H54 (cell line): Measurements from ENCODE around the gene PIEZO2.
"Not testable (repeated sequence)": the region's sequence is repeated elsewhere in the genome, so short reads cannot be mapped to it uniquely, and the experiment has no call there.

Experiments
- DNase-seq: peaks from one replicate; pipeline ENCODE4 v3.0.0; 2011; ENCODE audit warnings: low spot score, mixed read lengths; ENCODE audit not compliant: insufficient read length
- FAIRE-seq: peaks from 3 replicates; lab custom pipeline; 2011; peaks lifted over from hg19 to GRCh38; lab: Jason Lieb, UNC
- POLR2A ChIP-seq: IDR thresholded peaks from 2 replicates; pipeline ENCODE4 v1.6.1; 2011; ENCODE audit warnings: low read depth, mild to moderate bottlenecking, low read length

The PIEZO2 gene

DNA sequence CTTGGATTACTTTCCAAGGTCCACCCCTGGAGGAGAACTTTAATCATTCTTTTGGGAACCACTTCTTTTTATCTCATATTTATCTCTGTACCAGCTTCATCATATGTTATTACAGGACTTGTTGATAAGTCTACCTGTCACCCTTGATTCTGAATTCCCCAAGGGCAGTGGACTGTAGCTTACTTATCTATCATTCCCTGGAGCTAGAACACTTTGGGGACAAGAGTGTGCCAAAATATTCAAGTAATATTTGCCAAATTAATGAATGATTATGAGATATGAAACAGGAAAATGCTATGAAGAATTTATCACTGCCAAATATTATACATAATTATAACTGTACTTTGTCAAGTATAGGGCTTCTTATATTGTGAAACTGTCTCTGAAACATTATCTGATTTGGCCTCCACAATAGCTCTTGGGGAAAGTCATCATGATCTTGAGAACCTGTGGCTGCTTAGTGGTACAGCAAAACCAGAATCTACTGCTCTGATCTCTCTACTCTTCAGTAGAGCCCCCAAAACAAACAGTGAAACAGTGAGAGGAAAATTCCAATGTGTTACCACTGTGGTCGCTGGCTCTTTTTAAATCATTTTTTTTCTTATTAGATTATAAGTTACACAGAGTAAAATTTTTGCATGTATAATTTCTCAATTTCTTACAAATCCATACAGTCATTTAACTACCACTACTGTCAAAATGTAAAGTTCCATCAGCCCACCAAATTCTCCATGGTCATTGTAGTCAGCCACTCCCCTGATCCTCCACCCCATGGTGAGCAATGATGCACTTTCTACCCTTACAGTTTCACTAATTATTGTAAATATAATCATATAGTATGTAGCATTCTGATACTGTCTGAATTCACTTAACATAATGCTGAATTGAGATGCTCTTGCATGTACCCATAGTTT is 197.5 kb downstream of the PIEZO2 start:
- DNase-seq (no peak), FAIRE-seq (no peak)
- no peak for TF ChIP-seq POLR2A

DNA sequence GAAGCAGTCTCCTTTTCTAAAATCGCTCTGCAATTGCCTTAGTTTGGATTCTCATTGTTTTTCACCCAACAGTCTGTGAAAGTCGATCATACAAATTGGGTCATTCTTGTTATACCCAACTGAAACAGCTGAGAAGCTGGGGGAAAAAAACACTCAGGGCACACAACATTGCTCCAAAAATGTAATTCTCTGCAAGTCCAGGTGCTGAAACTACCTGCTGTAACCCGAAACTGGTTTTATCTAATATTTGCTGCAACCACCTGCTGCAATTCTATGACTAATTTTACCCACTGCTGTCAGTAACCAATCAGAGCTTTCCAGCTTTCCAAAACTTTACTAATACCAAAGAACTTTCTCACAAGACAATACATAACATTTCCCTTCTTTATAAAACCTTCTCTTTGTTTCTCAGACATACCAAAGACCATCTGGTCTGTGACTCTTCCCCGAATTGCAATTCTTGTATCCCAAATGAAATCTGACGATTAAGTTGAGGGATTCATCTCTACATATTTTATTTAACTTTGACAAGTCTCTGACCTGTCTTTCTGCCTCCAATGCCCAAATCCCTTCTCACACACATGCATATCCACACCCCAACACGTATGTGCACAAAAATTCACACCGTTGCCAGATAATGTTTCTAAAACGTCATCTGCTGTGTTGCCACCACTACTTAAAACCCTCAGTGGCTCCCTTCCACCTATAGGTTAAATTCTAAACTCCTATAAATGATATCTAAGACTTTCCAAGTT is 198.3 kb downstream of the PIEZO2 start:
- DNase-seq = no peak
- FAIRE-seq = no peak
- no peak for TF ChIP-seq POLR2A

DNA sequence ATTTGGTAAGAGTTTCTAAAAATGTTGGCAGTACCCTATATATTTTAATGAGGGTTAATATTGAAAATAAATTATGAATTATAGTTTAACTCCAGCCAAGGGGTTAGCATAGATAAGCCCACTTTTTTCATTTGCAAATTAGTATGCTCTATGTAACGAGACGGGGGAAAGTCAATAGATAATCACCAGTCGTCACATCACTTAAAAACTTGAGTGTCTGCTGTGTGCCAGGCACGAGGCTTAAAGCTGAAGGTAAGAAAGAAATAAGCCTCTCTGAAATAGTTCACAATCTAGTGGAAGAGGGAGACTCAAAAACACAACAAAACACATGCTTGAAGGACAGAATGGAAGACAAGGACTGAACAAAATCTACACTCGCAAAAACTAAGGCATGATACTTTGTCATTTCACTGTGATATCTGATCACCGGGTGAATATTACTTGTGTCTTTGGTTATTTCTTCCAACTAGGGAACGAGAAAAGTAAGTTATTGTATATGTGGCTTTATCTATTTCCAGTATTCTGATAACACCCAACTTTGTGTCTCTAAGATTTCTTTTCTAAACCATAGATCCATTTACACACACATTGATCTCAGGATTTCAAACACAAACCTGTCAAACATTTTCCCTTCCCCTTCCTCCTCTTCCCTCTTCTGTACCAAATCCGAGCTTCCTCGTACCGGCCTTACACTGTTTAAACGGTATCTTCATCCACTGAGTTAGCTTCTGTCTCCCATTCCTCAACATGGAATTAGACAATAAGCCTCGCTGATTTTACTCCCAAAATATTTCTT is 199.1 kb downstream of the PIEZO2 start:
- TF ChIP-seq POLR2A = no peak
- FAIRE-seq (no peak), DNase-seq (no peak)

DNA sequence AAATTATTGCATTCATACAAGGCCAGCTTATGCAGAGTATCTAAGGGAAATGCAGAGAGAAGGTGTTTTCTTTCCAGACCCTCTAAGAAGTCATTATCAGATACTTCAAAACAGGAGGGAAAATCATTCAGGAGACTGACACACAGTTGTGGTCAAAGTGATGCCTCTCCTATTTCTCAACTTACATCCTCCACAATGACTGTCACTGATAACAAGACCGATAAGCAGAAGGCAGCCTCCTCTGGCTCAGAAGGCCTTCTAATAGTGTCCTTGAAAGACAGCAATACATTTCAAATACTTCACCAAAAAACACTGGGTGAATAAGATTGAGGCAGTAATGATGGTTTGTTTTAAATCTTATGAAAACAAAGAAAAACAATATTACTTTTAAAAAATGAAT is 199.7 kb downstream of the PIEZO2 start:
- DNase-seq (no peak), FAIRE-seq (no peak)
- TF ChIP-seq POLR2A = no peak

DNA sequence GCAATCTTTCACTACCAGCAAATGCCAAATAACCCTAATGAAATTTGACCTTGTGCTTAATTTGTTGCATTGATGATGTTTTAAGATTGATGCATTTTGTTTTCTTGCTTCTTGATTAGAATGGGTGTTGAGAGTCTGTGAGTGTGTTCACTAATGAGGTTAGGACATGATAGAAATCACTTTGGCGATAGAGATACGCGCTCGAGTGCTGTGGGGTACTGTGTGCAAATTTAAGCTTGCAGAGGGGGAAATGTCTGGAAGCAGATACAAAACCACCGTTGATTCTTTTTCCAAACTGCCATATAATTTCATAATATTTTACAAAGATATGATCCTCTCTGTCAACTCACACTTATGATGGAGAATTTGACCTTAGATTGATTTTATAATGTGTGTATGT is 200.9 kb downstream of the PIEZO2 start:
- FAIRE-seq (no peak), DNase-seq (no peak)
- no peak for TF ChIP-seq POLR2A

DNA sequence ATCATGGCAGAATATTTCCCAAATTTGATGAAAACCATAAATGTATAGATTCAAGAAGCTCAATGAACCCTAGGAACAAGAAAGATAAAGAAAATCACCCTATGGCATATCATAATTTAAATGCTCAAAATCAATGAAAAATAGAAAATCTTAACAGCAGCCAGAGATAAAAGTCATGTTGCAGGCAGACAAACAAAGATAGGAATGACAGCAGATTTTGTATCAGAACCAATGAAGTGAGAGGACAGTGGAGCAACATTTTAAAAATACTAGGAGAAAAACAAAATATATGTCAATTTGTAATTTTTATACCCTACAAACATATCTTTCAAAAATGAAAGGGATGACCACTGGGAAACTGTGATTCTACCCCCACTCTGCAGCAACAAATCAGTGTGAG is 203.3 kb downstream of the PIEZO2 start:
- TF ChIP-seq POLR2A = no peak
- DNase-seq (no peak), FAIRE-seq (no peak)

DNA sequence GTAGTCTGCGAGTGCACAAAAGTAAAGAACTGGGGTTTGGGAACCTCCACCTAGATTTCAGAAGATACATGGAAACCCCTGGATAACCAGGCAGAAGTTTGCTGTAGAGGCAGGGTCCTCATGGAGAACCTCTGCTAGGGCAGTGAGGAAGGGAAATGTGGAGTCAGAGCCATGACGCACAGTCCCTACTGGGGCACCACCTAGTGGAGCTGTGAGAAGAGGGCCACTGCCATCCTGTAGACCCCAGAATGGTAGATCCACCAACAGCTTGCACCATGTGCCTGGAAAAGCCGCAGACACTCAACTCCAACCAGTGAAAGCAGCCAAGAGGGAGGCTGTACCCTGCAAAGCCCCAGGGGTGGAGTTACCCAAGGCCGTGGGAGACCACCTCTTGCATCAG is 206.4 kb downstream of the PIEZO2 start:
- TF ChIP-seq POLR2A = no peak
- FAIRE-seq (no peak), DNase-seq (no peak)

DNA sequence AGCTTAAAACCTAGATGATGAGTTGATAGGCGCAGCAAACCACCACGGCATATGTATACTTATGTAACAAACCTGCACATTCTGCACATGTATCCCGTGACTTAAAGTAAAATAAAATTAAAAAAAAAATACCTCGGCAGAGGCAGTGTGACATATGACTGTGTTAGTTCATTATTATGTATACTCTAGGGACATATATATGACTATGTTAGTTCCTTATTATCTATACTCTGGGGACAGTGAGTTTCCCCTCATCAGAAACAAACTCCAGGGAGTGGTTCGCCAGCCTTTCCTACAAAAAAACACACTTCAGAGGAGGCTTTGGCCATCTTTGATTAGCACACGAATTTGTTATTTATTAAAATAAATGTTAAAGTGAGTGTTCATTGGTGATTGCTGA is 209.5 kb downstream of the PIEZO2 start:
- FAIRE-seq (no peak), DNase-seq (no peak)
- no peak for TF ChIP-seq POLR2A

DNA sequence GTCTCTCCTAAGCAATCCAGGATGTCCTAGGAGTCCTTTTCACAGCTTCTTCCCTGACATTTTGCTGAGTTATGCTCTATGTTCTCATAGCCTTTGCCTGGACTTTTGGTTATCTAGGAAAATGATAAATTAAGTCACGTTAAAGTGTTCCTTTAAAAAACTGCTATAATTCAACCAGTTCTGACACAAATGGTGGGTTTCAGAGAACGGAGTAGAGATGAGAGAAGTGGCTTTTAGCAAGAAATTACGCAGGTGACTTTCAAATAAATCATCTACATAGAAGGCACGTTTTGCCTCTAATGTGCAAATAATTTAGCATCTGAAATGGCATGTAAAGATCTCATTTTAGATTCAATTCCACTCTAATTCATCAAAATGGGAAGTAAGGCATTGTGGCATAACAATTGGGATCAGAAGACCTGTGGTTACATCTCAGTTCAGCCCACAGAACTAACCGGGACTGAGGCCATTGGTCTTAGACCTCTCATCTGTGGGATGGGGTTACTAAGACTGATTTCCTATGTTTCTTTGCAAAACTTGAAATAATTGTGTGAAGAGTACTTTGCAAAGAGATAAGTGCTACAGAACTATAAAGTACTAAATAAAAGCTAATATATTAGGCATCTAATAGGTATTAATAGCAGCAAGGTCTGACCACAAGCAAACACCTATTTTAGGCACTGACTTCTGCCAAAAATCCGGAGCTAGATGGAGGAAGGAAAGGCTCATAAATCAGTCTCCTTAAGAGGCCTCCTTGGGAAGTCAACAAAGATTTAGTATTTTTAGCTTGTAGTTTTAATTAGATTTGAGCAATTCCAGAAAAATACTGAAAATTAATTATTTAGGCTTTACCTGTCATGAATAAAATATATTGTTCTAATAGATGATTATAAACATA is 211.4 kb downstream of the PIEZO2 start:
- TF ChIP-seq POLR2A = no peak
- FAIRE-seq (no peak), DNase-seq (no peak)

DNA sequence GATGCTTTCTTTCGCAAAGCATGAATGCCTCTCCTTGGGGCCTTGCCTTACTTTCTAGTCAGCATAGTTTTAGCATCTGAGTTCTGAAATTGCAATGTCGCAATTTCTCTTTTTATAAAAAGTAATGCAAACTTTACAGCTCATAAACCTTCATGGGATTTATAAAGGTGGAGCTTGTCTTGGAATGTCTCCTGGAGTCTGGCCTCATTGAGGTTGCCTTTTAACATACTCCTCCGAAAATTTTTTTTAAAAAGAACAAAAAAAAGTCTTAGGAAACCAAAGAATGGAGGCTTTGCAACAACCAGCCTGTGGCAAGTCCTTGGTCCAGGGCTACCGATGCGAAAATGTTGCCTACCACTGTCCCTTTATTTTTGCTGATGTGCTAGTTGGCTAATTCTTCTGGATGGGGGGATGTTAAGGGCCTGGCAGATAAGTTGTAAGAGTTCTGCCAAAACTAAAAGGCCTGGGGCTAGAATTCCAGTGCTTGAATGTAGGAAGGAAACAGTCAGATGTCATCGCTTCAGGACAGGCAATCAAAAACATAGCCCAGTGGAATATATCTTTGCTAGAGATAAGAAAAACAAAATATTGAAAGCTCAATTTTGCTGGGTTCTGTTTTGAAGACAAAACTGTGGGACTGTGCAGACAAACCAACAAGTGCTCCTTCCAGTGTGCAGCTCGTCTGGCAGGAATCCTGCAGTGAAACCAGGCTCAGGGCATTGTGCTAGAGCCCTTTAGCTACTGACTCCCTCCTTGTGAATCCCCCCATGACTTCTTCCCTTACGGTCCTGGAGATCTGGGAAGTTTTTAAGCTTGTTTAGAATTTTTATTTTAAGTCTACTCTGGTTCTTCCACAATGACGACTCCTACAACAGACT is 213.0 kb downstream of the PIEZO2 start:
- FAIRE-seq (no peak), DNase-seq (no peak)
- TF ChIP-seq POLR2A = no peak

DNA sequence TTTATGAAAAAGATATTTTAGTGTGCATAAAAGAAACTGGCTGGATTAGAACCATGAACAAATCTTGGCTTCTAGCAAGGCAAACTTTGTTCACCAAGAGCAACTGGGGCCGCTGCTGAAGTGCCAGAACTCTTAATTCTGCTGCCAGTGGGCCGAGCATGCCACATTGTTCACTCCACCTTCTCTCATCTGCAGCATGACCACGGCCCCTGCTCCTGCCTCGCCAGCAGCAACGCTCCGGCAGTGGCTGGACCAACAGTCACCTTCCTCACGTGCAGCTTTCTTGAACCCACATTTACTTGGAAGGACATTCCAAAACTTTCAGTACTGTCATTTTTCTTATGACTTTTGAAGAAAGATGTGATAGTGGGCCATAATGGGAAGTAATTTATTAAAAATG is 213.8 kb downstream of the PIEZO2 start:
- no peak for DNase-seq
- no peak for FAIRE-seq
- no peak for TF ChIP-seq POLR2A

DNA sequence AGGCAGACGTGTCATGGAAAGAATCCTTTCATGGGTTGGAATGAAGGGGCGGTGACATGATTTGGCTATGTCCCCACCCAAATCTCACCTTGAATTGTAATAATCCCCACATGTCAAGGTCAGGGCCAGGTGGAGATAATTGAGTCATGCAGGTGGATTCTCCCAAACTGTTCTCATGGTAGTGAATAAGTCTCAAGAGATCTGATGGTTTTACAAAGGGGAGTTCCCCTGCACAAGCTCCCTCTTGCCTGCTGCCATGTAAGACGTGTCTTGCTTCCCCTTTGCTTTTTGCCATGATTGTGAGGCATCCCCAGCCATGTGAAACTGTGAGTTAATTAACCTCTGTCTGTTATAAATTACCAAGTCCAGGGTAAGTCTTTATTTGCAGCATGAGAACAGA is 215.7 kb downstream of the PIEZO2 start:
- not testable (repeated sequence) for DNase-seq, FAIRE-seq
